GM18502 (cell line): ENCODE measurements around the gene PSMB10.
"Not testable (repeated sequence)": the region's sequence is repeated elsewhere in the genome, so short reads cannot be mapped to it uniquely, and the experiment has no call there.

Experiments used
- ATAC-seq: cut with Tn5 transposase; IDR thresholded peaks from one replicate; pipeline ENCODE4 v1.9.1; 2021; ENCODE audit warnings: mild to moderate bottlenecking; ENCODE audit not compliant: unreplicated experiment, poor library complexity

PSMB10 gene

DNA sequence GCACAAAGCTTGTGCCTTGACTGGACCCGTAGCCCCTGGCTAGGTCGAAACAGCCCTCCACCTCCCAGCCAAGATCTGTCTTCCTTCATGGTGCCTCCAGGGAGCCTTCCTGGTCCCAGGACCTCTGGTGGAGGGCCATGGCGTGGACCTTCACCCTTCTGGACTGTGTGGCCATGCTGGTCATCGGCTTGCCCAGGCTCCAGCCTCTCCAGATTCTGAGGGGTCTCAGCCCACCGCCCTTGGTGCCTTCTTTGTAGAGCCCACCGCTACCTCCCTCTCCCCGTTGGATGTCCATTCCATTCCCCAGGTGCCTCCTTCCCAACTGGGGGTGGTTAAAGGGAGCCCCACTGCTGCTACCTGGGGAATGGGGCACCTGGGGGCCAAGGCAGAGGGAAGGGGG, 8.5 kb downstream of the PSMB10 start:
- no peak for ATAC-seq

DNA sequence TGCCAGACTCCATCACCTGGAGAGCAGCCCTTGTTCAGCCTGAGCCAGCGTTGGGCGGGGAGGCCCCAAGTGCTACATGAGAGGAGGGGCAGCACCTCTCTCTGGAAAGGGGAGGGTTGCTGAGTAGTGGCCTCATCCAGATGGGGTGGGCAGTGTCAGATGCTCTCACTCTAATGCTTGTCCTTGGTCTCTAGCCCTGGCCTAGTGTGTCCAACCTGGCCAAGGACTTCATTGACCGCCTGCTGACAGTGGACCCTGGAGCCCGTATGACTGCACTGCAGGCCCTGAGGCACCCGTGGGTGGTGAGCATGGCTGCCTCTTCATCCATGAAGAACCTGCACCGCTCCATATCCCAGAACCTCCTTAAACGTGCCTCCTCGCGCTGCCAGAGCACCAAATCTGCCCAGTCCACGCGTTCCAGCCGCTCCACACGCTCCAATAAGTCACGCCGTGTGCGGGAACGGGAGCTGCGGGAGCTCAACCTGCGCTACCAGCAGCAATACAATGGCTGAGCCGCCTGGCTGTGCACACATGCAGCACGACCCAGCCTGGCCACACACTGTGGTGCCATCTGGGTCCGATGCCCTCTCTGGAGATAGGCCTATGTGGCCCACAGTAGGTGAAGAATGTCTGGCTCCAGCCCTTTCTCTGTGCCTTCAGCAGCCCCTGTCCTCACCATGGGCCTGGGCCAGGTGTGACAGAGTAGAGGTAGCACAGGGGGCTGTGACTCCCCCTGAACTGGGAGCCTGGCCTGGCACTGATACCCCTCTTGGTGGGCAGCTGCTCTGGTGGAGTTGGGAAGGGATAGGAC, 9.3 kb downstream of the PSMB10 start:
- no peak for ATAC-seq

DNA sequence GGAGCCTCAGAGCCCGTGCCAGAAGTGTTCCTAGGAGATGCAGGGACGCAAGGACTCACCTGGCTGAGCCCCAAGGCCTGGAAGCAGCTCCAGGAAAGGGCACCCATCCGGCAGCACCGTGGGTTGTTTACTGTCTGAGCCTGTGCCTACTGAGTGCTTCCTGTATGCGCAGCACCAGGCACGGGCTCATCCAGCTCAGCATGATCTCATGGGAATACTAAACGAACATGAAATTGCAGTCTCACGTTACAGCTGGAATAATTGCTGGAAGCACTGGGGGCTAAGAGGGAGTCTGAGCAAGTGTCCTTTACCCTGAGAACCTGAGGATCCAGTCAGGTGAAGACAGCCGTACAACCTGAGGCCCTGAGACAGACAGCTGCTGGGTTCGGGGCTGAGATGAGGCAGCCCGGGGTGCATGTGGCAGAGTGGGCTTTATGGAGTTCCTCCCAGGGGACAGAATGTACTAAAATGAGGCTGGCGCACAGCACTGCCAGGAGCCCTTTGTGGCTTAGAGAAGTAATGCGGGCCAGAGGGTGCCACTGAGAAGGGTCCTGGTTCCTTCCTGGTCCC, 10.4 kb downstream of the PSMB10 start:
- ATAC-seq, result no peak

DNA sequence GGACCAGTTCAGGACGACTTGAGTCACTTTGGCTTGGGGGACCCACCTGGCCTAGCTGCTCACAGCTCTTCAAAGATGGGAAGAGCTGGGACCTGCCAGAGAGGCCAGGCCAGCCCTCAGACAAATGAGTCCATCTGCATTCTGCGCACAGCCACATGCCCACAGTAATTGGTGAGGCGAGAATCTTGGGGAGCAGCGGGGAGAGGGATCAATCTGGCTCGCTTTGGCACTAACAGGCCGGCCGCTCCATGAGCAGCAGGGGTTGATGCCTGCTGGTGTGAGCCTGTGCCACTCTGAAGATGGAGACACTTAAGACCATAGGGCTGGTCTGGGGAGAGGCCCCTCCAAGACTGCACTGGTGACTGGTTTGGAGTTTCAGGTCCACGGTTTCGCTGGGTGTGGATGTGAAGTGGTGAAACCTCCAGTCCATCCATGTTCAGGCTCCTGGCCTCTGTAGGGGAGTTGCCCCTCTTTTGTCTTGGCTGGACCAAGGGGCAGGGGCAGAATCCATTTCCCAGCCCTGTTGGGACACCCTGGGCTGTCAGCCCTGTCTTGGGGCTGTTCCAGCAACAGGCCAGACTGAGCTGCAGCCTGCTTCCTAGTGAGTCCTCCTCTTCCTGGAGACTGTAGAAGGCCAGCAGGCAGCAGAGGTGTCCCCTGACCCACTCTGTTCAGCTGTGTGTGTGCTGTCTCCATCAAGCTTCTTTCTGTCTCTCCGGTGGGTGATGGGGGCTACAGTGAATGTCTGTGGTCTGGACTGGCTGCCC, 12.3 kb downstream of the PSMB10 start:
- no peak for ATAC-seq

DNA sequence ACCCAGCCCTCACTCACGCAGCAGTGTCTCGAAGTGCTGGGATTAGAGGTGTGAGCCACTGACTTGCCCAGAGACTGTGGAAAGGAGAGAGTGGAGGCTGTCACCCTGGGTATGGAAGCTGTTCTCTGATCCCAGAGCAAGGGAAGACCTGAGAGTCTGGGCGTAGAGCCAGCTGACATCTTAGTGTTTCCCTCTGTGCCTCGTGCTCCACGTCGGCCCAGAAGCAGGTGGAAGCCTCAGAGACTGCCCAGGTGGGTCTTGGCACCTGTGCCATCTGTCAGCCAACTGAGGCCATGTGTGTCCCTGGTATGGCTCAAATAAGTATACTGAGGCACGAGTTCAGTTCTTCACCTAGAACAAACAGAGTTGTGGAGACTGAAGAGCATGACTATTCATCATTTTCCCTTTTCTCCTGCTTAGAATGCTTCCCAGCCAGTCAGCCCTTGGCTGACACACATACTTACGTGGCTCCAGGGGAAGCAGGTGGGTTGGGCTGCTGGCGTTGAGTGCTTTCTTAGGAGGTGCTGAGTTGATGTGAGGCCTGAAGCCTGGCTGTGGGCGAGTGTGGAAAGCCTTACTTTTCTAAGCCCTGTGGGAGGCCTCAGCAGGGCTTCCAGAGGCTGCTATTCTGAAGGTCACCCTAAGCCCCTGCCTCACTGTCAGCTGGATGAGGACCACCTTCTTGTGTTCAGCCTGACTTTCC, 13.1 kb downstream of the PSMB10 start:
- ATAC-seq, result no peak

DNA sequence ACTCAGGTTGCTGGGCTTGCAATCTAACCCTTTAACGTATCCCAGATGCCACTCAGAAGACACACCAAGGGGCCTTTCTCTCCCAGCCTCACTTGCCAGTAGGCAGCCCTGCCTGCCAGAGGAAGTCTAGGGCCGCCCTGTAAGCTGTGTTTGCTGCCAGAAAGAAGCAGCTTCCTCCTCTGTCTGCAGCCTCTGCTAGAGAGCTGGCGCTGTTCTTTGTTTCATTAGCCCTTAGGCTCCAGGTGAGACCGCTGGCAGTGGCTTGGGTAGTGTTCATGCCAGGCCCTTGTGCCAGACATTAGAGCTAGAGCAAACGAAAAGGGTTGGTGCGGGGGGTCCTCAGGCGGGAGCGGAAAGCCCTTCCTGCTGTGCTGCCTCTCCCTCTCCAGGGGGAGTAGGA, 13.9 kb downstream of the PSMB10 start:
- ATAC-seq, result no peak

DNA sequence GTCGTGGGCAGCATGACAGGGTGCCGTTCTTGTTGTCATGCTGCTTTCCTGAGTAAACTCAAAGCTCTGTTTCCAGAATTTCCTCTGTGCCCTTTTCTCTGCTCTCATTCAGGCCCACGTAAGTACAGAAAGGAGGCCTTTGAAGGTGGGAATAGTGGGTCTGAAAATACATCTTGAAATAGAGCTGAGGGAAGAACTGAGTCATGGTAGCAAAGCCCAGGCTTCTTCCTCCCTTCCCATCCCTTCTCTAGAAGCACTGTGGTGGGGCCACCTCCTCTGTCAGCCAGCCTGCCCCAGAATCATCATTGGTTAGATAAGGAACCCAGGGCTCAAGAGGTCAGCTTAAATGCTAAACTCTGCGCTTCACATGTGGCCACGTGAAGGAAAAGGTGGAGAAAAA, 14.4 kb downstream of the PSMB10 start:
- ATAC-seq, result no peak

DNA sequence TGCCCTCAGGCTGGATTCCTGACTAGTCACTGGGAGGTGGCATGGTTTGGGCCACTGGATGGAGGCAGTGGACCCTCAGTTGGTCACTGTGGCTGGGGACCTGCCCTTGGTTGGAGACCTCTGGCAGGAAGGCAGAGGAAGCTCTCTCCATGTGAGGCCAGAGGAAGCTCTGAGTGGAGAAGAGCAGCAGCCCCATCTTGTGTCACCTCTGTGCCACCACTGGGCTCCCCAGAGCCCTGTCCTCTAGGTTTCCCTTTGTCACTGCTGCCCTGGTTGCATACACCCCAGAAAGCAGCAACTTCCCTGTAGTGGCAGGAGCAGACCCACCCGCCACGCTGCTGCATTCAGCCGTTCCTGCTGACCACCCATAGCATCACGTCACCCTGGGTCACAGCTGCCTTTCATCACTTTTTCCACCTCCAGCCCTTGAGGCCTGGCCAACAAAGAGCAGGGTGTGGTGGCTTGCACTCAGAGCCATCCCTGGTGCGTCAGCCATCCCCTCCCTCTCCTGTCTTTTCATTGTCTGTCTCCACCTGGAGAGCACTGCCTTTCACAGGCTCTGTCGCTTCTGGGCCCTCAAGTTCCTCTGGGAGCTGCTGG, 16.9 kb downstream of the PSMB10 start:
- no peak for ATAC-seq

DNA sequence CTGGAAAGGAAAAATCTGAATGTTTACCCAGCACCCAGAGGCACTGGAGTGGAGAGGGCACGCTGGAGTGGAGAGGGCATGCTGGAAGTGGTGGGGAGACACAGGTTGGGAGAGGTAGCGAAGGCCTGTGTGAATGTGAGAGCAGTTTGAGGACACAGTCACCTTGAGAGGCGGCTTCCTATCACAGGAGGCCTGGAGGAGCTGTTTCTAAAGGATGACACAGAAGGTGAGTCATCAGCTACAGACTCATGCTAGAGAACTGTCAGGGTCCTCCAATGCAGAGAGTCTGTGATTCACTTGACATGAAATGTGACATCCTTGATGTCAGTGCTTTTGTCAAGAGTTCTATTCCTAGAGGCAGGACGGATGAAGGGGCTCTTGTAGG, 18.8 kb downstream of the PSMB10 start:
- no peak for ATAC-seq

DNA sequence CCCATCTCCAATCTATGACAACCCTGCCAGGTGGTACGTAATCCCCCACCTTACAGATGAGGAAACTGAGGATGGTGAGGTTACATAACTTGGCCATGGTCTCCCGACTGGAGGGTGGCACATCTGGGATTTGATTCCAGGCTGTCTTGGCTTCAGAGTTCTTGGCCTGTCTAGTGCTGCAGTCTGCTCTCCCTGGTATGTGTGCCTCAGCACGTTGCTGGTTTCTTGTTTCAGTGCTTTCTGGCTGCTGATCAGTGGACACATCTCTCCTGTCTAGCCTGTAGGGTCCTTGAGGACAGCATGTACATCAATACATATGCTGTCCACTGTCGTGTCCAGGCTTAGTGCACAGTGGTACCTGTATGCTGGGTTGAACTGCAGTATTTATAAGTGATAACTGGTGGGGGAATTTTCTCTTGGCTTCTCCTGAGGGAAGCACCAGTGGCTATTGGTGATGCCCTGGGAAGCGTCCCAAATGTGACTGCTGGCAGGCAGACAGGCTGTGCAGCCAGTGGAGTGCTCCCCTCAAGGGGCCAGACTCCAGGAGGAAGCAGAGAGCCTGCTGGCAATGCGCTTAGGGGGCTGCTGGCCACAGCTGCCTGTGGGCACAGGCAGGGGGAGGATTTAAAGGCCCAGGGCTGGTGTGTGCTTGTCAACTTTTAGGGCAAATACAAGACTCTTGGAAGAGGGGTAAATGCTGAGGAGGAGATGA, 19.4 kb downstream of the PSMB10 start:
- no peak for ATAC-seq

DNA sequence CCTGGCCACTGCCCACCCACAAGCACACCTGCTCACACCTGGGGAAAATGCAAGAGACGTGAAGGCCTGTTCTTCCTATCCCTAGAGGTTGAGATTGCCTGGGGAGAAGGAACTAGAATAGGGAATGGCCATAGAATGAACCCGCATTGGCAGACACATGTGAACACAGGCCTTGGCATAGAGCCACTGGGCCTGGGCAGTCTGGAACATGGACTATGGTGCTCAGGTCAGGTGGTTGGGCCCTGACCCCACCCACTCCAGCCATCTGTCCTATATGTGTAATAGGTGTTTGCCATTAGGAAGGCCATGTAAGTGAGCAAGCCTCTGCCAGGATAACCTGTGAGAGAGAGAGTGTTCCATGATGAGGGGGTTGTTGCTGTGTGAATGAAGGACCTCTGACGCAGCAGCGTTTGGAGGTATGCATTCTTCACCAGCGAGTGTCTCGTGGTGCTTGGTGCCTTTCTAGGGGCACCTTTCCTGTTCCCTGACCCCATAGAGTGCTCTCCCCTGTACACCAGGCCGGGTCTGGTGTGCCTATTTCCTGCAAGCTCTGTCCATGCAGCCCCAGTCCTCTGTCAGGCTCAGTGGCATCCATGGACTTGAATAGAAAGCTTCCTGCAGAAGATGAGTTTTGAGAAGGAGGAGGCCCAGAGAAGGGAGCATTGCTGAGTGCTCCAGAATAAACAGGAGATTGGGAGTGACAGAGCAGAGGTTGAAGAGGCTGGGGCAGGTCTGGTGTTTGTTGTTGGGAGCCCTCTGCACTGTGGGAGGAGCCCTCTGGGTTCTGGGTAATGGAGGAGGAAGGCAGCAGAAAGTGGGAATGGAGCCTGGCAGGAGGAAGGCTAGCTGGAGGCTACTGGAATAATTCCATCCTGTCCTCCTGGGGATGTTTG, 20.6 kb downstream of the PSMB10 start:
- ATAC-seq, result no peak

DNA sequence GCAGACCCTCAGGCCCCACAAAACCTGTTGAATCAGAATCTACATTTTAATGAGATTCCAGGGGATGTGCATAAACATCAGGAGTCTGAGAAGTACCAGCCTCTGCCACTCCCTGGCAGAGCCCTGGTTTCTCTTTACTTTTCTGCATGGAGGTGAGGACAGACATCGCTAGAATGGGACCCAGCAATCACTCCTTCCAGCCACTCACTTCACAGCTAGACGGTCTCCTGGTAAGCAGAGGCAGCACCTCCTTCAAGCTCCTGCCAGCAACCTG, 21.2 kb downstream of the PSMB10 start:
- not testable (repeated sequence) for ATAC-seq

DNA sequence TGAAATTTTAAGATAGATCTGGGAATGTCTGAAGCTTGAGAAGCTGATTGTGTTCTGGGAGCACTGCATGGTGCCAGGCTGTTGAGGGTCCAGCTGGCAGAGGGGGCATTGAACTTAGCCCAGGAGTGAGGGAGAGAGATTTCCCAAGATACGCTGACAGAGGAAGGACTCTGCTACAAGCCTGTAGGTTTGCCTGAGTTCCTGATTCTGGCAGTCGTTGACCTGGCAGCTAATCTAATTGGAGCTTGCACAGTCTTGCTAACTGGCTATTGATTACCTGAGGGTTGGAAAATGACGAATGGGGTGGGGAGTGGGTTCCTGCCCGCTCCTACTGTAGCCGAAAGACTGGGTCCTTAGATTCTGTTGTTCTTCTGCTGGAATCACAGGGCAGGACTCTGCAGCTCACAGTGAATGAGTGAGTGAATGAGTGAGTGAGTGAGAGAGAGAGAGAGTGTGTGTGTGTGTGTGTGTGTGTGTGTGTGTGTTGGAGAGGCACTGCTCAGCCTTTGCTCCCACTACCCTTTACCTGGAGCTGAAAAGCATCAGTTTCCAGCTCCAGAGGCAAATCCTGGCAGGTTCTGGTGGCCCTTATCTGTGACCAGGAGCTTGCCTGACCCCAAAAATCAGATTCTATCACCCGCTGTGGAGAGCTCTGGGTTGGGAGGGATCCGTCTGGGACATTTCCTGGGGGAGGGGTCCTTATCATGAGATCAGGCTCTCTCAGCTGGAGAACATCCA, 21.7 kb downstream of the PSMB10 start:
- no peak for ATAC-seq

DNA sequence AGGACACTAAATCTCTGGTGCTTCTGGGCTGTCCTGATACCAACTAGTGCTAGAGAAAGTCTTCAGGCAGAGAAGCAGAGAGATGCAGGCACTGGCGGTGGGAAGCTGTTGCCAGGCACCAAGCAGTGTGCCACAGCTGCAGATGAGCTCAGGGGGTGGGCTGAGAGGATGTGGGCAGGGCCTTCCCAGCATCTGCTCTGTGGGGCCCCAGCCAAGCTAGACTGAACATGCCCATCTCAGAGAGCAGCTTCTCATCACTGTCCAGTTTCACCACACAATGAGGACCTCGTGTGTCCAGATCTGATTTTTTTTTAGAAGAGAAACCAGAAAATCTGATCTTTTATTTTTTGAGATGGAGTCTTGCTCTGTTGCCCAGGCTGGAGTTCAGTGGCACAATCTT, 26.5 kb downstream of the PSMB10 start:
- no peak for ATAC-seq

DNA sequence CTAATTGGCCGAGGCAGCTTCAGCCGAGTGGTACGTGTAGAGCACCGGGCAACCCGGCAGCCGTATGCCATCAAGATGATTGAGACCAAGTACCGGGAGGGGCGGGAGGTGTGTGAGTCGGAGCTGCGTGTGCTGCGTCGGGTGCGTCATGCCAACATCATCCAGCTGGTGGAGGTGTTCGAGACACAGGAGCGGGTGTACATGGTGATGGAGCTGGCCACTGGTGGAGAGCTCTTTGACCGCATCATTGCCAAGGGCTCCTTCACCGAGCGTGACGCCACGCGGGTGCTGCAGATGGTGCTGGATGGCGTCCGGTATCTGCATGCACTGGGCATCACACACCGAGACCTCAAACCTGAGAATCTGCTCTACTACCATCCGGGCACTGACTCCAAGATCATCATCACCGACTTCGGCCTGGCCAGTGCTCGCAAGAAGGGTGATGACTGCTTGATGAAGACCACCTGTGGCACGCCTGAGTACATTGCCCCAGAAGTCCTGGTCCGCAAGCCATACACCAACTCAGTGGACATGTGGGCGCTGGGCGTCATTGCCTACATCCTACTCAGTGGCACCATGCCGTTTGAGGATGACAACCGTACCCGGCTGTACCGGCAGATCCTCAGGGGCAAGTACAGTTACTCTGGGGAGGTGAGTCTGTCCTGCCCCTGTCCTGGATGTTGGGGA, 27.5 kb downstream of the PSMB10 start:
- ATAC-seq, result no peak

DNA sequence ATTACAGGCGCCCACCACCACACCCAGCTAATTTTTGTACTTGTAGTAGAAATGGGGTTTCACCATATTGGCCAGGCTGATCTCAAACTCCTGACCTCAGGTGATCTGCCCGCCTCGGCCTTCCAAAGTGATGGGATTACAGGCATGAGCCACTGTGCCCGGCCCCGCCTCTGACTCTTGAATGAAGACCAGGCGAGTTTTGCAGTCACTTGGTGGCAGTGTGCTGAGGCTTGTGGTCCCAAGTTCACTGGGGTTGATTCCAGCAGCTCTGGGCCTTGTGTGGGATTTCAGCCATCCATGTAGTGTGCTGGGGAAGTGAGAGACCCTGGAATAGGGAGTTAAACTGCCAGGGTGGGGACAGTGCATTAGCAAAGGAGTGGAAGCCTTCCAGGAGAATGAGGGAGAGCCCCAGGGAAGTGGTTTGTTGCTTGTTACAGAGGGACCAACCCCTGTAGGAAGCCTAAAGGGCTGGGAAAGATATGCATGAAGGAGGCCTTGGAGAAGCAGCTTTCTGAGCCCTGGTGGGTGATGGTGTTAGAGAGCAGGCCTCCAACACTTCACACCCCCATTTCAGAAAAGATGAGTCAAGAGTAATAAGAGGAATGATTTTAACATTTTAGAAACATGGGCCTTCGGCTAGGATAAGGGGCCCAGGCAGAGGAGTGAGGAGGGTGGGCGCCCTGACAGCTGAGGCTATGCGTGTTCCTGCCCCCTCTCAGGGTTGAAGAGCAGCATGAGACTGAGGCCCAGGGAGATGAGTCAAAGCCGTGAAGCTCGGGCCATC, 29.1 kb downstream of the PSMB10 start:
- ATAC-seq, result no peak

DNA sequence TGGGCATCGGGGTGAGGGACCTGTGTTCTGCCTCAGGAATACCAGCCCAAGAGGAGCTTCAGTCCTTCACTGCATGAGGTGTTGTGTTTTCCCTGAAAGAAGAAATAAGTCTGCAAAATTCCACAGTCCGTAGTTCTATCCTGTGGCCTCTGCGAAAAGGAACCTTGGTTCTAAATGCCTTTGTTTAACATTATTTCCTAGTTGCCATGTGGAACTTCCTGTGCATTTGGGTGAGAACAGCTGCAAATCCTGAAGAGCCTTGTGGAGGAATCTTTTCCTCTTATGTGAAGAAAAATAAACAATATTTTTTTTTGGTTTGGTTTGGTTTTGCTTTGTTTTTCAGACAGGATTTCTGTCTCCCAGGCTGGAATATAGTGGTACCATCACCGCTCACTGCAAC, 33.8 kb downstream of the PSMB10 start:
- no peak for ATAC-seq
